ENCODE results near the gene TP53AIP1.
A peak's percentile ranks its signal among the peaks of the same experiment; 100 is the strongest.

The TP53AIP1 gene

DNA sequence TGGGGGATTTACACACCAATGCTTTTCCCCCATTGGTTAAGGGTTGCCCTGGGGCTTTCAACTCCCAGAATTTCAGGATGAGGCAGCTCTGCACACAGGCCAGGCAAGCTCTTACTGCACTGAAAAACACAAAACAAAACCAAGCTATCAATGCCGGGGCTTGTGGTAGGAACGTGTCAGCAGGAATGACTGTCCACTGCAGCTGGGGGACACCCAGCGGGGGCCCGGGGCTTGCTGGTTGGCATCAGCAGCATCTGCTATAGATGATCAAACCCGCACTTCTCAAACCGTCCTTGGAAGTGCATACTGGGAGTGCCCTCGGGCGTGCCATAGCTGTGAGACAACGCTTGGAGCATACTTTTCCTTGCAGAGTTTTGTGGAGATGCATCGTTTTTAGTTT, 7.7 kb downstream of the TP53AIP1 start:
- no peak overlapping the region for H3K4me3 ChIP-seq (ENCODE audit: low read depth, low read length)
- TF ChIP-seq, protein P1, sequence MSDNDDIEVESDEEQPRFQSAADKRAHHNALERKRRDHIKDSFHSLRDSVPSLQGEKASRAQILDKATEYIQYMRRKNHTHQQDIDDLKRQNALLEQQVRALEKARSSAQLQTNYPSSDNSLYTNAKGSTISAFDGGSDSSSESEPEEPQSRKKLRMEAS (IDR thresholded peaks at IDR 0.05; ENCODE audit: low read depth, low read length) = no peak
- TF ChIP-seq MYC (IDR thresholded peaks at IDR 0.05; ENCODE audit: low read depth, low read length) (no peak), POLR2A (IDR thresholded peaks at IDR 0.05; ENCODE audit: extremely low read depth, insufficient read length) (no peak)
- TF ChIP-seq, protein P2, sequence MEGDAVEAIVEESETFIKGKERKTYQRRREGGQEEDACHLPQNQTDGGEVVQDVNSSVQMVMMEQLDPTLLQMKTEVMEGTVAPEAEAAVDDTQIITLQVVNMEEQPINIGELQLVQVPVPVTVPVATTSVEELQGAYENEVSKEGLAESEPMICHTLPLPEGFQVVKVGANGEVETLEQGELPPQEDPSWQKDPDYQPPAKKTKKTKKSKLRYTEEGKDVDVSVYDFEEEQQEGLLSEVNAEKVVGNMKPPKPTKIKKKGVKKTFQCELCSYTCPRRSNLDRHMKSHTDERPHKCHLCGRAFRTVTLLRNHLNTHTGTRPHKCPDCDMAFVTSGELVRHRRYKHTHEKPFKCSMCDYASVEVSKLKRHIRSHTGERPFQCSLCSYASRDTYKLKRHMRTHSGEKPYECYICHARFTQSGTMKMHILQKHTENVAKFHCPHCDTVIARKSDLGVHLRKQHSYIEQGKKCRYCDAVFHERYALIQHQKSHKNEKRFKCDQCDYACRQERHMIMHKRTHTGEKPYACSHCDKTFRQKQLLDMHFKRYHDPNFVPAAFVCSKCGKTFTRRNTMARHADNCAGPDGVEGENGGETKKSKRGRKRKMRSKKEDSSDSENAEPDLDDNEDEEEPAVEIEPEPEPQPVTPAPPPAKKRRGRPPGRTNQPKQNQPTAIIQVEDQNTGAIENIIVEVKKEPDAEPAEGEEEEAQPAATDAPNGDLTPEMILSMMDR (IDR thresholded peaks at IDR 0.05; ENCODE audit: low read depth, low read length) = no peak
- no peak for DNase-seq (ENCODE audit: low read depth)

DNA sequence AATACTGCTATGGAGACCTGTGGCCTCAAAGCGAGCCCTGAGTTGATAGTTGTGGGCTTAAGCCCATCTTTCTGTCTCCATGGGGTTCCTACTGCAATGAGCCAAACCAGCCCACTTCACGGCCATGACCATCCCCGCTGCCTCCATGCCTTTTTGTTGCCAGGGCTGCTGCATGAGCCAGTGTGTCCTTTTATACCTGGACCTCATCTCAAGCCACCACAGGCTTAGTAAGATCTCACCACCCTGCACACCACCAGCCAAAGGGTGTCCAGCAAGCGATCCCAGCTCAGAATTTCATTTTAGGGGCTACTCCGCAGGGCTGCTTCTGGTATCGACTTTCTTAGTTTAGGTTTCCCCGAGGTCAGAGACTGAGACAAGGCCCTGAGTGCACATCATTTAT, 8.3 kb downstream of the TP53AIP1 start:
- no peak for DNase-seq (ENCODE audit: low read depth)
- TF ChIP-seq, protein P2 (IDR thresholded peaks at IDR 0.05; ENCODE audit: low read depth, low read length) = no peak
- TF ChIP-seq POLR2A (IDR thresholded peaks at IDR 0.05; ENCODE audit: extremely low read depth, insufficient read length) (no peak), MYC (IDR thresholded peaks at IDR 0.05; ENCODE audit: low read depth, low read length) (no peak)
- TF ChIP-seq, protein P1 (IDR thresholded peaks at IDR 0.05; ENCODE audit: low read depth, low read length) = no peak

DNA sequence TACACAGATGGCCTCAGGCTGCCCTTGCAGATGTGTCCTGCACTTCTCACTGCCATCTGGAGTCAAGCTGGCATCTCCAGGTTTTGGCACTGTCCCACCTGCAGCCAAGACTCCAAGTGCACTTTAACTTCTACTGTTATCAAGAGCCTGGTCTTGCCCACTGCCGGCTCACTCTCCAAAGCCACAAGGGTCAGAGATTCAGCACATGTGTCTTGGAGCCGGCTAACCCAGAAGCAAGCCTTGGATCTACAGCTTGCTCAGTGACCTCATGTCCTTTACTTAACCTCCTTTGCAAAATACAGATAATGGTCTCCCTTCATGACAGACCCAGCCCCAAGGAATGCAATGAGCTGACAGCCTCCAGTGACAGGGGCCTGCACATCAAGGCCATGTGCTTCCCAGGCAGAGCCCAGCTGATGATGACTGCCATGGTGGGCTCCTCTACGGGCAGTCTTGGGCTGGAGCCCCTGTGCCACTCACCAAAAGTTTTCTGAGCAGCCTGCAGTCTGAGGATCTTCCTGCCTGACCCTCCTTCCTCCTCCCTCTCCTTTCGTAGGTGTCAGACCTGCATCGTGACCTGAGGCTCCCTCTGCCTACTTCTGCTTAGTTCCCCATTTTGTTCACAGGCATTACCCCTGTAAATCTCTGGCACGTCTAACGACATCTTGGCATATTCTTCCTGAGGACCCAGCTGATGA, 9.0 kb downstream of the TP53AIP1 start:
- TF ChIP-seq MYC (IDR thresholded peaks at IDR 0.05; ENCODE audit: low read depth, low read length) = no peak
- TF ChIP-seq POLR2A (IDR thresholded peaks at IDR 0.05; ENCODE audit: extremely low read depth, insufficient read length) = no peak
- TF ChIP-seq, protein P2 (IDR thresholded peaks at IDR 0.05; ENCODE audit: low read depth, low read length) = no peak
- TF ChIP-seq, protein P1 (IDR thresholded peaks at IDR 0.05; ENCODE audit: low read depth, low read length) = peak; percentile 42; the same call in 1 of the 2 replicates
- peak; percentile 60 for DNase-seq (ENCODE audit: low read depth)
- no peak overlapping the region for H3K4me3 ChIP-seq (ENCODE audit: low read depth, low read length)

More for the DNA sequence above, 8.3 kb downstream of the TP53AIP1 start:
- H3K4me3 ChIP-seq (ENCODE audit: low read depth, low read length) = no peak overlapping the region

DNA sequence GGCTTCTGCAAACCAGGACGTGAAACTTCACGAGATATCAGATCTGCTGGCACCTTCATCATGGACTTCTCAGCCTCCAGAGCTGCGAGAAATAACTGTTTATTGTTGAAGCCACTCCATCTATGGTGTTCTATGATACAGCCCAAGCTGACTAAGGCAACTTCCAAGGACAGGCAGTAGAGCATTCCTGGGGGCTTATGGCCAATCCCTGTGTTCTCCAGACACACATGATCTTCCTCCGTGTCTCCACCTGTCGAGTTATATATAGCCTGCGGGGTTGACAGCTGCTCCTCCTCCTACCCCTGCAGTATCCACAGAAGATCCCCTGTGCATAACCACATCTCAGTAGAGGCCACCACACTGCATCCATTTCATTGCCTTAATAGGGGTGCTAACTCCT, 11.0 kb downstream of the TP53AIP1 start:
- DNase-seq (ENCODE audit: low read depth) = no peak
- TF ChIP-seq, protein P2 (IDR thresholded peaks at IDR 0.05; ENCODE audit: low read depth, low read length) = no peak
- TF ChIP-seq, protein P1 (IDR thresholded peaks at IDR 0.05; ENCODE audit: low read depth, low read length) = no peak
- TF ChIP-seq MYC (IDR thresholded peaks at IDR 0.05; ENCODE audit: low read depth, low read length) = no peak
- H3K4me3 ChIP-seq (ENCODE audit: low read depth, low read length) = no peak overlapping the region

DNA sequence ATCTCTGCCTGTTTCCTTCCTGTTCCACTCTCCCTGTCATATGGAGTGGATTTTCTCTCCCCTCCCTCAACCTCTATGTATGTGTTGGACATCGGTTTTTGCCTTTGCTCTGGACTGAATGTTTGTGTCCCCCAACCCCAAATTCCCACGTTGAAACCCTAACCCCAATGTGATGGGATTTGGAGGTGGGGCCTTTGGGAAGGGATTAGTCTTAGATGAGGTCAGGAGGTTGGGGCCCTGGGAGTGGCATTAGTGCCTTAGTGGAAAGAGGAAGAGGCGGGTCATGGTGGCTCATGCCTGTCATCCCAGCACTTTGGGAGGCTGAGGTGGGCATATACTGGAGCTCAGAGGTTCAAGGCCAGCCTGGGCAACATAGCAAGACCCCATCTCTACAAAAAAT, 11.6 kb downstream of the TP53AIP1 start:
- no peak overlapping the region for H3K4me3 ChIP-seq (ENCODE audit: low read depth, low read length)
- peak; percentile 18 for DNase-seq (ENCODE audit: low read depth)
- TF ChIP-seq, protein P1 (IDR thresholded peaks at IDR 0.05; ENCODE audit: low read depth, low read length) = no peak
- TF ChIP-seq MYC (IDR thresholded peaks at IDR 0.05; ENCODE audit: low read depth, low read length) = no peak
- TF ChIP-seq, protein P2 (IDR thresholded peaks at IDR 0.05; ENCODE audit: low read depth, low read length) = no peak
- TF ChIP-seq POLR2A (IDR thresholded peaks at IDR 0.05; ENCODE audit: extremely low read depth, insufficient read length) = no peak
